ENCODE measurements around the gene MAP3K4. TPM values are rescaled to one million over a fixed set of nuclear protein-coding genes. Genes with fewer than 3 reads are reported as not detected.

The MAP3K4 gene
- total RNA-seq, 1 experiment from 2014 or later = 69.8 TPM

DNA sequence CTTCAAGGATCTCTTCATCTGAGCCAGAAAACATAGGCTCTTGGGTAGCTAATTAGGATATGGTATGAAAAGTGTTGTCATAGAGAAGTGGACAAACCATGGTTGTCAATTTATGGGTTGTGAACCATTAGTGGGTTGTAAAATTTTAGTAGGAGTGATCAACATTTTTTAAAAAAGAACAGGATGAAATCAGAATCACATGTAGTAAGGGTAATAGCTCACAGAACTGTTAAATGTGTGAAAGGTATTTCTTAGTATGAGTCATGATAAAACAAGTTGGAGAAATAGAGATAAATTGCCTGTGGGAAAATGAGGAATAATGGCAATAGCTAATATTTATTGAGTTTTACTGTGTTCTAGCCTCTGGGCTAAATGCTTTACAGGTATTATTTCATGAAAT is 113.4 kb downstream of the MAP3K4 start (continued):
- TF ChIP-seq, protein P1, sequence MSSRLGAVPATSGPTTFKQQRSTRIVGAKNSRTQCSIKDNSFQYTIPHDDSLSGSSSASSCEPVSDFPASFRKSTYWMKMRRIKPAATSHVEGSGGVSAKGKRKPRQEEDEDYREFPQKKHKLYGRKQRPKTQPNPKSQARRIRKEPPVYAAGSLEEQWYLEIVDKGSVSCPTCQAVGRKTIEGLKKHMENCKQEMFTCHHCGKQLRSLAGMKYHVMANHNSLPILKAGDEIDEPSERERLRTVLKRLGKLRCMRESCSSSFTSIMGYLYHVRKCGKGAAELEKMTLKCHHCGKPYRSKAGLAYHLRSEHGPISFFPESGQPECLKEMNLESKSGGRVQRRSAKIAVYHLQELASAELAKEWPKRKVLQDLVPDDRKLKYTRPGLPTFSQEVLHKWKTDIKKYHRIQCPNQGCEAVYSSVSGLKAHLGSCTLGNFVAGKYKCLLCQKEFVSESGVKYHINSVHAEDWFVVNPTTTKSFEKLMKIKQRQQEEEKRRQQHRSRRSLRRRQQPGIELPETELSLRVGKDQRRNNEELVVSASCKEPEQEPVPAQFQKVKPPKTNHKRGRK (CRISPR knock-in tag; IDR thresholded peaks at IDR 0.05; ENCODE audit: borderline replicate concordance) = no peak
- no peak for TF ChIP-seq ZNF317 (CRISPR knock-in tag; IDR thresholded peaks at IDR 0.05; ENCODE audit: borderline replicate concordance, low read depth)
- no peak for TF ChIP-seq ZNF263 (CRISPR knock-in tag; IDR thresholded peaks at IDR 0.05; ENCODE audit: low read depth)
- TF ChIP-seq ZNF121 (CRISPR knock-in tag; IDR thresholded peaks at IDR 0.05) = no peak
- TF ChIP-seq ZNF281 (CRISPR knock-in tag; IDR thresholded peaks at IDR 0.05) = no peak
- no peak for TF ChIP-seq FOXP1 (CRISPR knock-in tag; IDR thresholded peaks at IDR 0.05; ENCODE audit: borderline replicate concordance)
- no peak for TF ChIP-seq PRRX2 (CRISPR knock-in tag; IDR thresholded peaks at IDR 0.05)
- TF ChIP-seq NFYB (CRISPR knock-in tag; conservative IDR thresholded peaks at IDR 0.05; ENCODE audit: low read depth) = no peak

DNA sequence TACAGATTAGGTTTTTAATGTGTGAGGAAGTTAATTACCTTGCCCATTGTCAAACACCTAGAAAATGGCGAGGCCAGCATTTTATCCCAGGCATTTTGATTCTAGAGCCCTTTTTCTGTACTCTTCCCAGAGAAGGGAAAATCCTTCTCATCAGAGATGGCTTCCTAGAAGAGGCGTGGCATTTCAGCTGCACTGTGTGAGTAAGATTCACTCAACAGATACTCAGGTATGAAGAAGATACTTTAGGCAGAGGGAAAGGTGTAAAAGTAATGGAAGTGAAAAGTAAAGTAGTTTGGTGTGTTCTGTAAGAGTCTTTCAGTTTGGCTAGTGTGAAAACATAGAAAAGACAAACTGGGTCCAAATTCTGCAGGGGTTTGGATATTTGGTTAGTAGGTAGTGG is 113.8 kb downstream of the MAP3K4 start:
- DNase-seq (ENCODE audit: low spot score) (no peak), ATAC-seq (no peak)
- peaks cover 64% of the 10 kb centered on the region for H3K36me3 Mint-ChIP-seq
- H3K27ac Mint-ChIP-seq = no peak overlapping the region
- no peaks in the 10 kb centered on the region for H3K27me3 Mint-ChIP-seq (ENCODE audit: low read depth)
- H3K4me1 Mint-ChIP-seq = no peaks in the 10 kb centered on the region
- TF ChIP-seq HMGA2 (CRISPR knock-in tag; IDR thresholded peaks at IDR 0.05) = no peak
- no peak for TF ChIP-seq MLX (CRISPR knock-in tag; IDR thresholded peaks at IDR 0.05)
- TF ChIP-seq ZNF121 (CRISPR knock-in tag; IDR thresholded peaks at IDR 0.05) = no peak
- no peak for TF ChIP-seq ZNF138 (CRISPR knock-in tag; conservative IDR thresholded peaks at IDR 0.05)
- no peak for TF ChIP-seq ZBTB21 (CRISPR knock-in tag; IDR thresholded peaks at IDR 0.05; ENCODE audit: borderline replicate concordance)
- TF ChIP-seq, protein P2, sequence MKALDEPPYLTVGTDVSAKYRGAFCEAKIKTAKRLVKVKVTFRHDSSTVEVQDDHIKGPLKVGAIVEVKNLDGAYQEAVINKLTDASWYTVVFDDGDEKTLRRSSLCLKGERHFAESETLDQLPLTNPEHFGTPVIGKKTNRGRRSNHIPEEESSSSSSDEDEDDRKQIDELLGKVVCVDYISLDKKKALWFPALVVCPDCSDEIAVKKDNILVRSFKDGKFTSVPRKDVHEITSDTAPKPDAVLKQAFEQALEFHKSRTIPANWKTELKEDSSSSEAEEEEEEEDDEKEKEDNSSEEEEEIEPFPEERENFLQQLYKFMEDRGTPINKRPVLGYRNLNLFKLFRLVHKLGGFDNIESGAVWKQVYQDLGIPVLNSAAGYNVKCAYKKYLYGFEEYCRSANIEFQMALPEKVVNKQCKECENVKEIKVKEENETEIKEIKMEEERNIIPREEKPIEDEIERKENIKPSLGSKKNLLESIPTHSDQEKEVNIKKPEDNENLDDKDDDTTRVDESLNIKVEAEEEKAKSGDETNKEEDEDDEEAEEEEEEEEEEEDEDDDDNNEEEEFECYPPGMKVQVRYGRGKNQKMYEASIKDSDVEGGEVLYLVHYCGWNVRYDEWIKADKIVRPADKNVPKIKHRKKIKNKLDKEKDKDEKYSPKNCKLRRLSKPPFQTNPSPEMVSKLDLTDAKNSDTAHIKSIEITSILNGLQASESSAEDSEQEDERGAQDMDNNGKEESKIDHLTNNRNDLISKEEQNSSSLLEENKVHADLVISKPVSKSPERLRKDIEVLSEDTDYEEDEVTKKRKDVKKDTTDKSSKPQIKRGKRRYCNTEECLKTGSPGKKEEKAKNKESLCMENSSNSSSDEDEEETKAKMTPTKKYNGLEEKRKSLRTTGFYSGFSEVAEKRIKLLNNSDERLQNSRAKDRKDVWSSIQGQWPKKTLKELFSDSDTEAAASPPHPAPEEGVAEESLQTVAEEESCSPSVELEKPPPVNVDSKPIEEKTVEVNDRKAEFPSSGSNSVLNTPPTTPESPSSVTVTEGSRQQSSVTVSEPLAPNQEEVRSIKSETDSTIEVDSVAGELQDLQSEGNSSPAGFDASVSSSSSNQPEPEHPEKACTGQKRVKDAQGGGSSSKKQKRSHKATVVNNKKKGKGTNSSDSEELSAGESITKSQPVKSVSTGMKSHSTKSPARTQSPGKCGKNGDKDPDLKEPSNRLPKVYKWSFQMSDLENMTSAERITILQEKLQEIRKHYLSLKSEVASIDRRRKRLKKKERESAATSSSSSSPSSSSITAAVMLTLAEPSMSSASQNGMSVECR (CRISPR knock-in tag; IDR thresholded peaks at IDR 0.05; ENCODE audit: borderline replicate concordance) = no peak
- no peak for TF ChIP-seq ZMAT4 (CRISPR knock-in tag; IDR thresholded peaks at IDR 0.05)
- no peak for TF ChIP-seq NR2C2 (CRISPR knock-in tag; IDR thresholded peaks at IDR 0.05)
- TF ChIP-seq AR (CRISPR knock-in tag; IDR thresholded peaks at IDR 0.05) = no peak
- TF ChIP-seq ZNF263 (CRISPR knock-in tag; IDR thresholded peaks at IDR 0.05; ENCODE audit: low read depth) = no peak
- no peak for TF ChIP-seq CBFB (CRISPR knock-in tag; IDR thresholded peaks at IDR 0.05; ENCODE audit: low read depth)
- no peak for TF ChIP-seq ZNF396 (CRISPR knock-in tag; IDR thresholded peaks at IDR 0.05; ENCODE audit: borderline replicate concordance)
- no peak for TF ChIP-seq FOXP4 (CRISPR knock-in tag; IDR thresholded peaks at IDR 0.05)
- H3K9me3 Mint-ChIP-seq = no peaks in the 10 kb centered on the region
- no peak overlapping the region for H3K4me3 Mint-ChIP-seq
- POLR2A ChIA-PET = no interaction called here
- CTCF ChIA-PET = no interaction called here

Data from WTC11 (cell line).